HG02981 (cell line): Measurements from ENCODE around the gene ATG4B.
"Not testable (repeated sequence)": the region's sequence is repeated elsewhere in the genome, so short reads cannot be mapped to it uniquely, and the experiment has no call there.

Experiments used
- ATAC-seq: cut with Tn5 transposase; IDR thresholded peaks from one replicate; pipeline ENCODE4 v1.9.1; 2021; ENCODE audit warnings: mild to moderate bottlenecking, moderate library complexity; ENCODE audit not compliant: unreplicated experiment

Gene ATG4B

DNA sequence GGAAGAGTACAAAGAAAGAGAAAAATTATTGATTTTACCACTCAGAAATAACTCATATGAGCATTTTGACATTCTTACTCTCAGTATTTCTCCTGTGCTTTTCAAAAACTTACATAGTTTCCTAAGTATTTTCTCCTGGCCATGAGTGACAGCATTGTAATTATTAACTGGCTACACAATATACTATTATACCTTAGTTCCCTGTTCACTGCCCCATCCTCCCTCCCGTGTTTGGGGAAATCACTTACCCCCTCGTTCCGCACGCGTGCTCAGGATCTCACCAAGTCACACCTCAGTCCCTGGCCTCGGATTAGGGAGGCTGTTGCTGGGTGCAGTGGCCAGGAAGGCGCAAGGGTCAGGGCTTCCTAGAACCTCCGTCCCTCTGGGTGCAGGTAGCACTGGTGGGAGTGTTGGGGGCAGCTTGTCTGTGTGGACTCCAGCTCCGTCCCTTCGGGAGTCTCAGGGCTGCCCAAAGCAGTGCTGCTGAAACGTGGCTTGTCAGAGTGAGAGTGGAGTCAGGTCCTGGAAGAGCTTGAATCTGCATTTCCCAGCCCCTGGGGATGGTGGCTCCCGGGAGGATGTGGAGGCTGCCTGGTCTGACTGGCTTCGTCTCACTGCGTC lies 23.2 kb downstream of the ATG4B start:
- no peak for ATAC-seq

DNA sequence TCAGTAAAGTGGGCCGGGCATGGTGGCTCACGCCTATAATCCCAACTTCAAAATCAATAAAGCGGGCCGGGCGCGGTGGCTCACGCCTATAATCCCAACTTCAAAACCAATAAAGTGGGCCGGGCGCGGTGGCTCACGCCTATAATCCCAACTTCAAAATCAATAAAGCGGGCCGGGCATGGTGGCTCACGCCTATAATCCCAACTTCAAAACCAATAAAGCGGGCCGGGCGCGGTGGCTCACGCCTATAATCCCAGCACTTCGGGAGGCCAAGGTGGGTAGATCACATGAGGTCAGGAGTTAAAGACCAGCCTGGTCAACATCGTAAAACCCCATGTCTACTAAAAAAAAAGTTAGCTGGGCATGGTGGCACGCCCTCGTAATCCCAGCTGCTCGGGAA lies 25.2 kb downstream of the ATG4B start:
- not testable (repeated sequence) for ATAC-seq

DNA sequence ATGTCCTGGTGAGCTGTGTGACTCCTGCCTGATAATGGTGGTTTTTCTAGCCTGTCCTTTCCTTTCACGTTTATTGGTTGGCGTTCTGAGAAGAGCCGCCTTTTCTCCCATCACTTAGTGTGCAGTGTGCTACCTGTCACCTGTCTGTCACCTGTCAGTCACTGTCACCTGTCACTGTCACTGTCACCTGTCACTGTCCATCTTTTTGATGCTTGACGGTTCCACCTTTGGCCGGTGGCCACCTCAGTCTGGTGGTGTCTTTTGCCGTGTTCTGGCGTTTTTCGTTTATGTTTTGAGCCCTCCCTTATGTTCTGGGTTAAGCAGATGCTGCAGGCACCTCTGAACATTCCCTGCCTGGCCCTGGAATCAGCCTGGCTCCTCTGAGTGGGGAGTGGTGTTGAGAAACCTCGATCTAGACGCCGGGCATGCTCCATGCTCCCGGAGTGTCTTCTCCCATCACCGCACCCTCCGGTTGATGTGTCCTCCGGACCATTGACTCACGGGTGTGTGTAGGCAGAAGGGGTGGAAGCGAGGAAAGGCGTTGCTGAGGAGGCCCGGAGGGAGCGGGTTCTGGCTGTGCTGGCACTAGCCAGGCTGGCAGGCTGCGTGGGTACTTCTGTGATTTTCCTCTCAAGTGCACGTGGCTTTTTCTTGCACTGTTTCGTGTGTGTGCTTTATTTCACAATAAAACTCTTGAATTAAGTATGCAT lies 28.4 kb downstream of the ATG4B start:
- ATAC-seq: no peak

DNA sequence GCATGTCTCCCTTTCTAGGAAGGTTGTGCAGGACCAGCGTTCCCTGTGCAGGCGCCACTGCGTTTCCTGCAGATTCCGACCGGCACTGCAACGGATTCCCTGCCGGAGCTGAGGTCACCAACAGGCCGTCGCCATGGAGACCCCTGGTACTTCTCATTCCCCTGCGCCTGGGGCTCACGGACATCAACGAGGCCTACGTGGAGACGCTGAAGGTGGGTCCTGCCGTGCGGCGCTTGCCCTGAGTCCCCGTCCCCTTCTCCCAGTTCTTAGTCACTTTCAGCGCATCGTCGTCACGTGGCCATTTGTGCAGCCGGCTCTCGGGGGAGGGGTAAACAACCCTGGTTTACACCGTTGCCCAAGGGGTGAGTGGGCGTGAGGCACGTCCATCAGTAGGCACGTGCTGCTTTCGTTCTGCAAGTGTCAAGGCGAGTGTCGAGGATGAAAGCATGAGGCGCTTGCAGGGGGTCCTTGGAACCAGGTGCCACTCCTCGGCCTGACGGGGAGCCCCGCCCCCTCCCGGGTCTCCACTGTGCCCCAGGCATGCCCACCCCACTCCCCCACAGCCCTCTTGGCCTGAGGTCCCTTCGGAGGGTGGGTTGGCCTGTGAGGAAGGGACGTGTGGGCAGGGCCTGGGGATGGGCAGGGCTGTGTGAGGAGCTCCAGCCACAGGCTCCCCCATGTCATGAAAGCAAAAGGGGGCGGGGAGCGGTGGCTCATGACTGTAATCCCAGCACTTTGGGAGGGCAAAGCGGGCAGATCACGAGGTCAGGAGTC lies 29.3 kb downstream of the ATG4B start:
- no peak for ATAC-seq

DNA sequence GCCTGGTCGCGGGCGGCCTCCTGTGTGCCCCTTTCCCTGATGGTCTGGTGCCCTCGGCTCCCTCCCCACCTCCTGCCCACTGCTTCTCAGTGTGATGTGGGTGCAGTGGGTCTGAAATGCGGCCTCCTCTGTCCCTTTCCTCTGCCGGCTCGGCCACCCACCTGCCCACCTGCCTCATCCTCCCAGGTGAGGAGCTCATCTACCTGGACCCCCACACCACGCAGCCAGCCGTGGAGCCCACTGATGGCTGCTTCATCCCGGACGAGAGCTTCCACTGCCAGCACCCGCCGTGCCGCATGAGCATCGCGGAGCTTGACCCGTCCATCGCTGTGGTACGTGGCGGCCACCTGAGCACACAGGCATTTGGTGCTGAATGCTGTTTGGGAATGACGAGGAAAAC lies 30.9 kb downstream of the ATG4B start:
- ATAC-seq: no peak

DNA sequence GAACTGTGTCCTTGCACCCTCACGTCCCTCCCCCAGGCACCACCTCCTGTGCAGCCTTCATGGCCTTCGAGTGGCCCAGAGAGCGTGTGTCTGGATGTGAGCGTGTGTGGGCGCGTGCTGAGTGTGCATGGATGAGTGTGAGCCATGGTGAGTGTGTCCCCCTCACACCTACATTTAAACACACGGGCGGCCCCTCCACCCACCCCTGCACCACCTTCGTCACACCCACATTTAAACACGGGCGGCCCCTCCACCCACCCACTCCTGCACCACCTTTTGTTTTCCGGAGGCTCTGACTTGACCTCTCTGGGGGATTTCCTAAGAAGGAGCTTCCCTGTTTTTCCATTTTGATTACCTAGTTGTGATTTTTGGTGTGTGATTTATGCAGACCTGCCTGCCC lies 31.3 kb downstream of the ATG4B start:
- no peak for ATAC-seq

DNA sequence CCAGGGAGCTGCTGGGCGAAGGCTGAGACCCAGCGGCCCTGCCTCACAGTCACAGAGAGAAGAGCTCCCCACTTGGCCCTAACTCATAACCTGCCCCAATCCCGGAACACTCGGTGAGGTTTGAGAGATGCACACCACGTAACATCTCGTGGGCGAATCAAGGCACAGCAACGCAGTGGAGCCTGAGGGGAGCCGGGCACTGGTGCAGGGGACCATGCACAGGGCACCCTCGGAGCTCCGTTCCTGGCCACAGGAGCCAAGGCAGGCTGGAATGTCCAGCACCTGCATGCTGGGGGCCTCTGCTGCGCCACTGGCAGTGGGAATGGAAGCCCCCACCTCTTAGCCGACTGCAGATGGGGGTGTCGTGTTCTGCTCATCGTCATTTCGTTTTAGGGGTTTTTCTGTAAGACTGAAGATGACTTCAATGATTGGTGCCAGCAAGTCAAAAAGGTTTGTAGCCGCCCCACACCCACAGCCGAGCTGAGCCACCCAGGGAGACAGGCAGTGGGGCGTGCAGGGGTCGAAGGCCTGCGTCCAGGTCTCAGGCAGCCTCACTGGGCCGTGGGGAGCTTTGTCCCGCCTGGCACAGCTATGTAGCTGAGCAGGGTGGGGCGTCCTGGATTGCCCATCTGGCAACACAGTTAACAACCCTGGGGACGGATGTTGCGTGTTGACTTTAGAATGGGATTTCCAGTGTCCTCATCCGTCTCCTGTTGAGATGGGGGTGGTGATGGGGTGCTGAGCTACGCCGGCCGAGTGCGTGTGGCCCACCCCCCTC lies 33.0 kb downstream of the ATG4B start:
- ATAC-seq: no peak

DNA sequence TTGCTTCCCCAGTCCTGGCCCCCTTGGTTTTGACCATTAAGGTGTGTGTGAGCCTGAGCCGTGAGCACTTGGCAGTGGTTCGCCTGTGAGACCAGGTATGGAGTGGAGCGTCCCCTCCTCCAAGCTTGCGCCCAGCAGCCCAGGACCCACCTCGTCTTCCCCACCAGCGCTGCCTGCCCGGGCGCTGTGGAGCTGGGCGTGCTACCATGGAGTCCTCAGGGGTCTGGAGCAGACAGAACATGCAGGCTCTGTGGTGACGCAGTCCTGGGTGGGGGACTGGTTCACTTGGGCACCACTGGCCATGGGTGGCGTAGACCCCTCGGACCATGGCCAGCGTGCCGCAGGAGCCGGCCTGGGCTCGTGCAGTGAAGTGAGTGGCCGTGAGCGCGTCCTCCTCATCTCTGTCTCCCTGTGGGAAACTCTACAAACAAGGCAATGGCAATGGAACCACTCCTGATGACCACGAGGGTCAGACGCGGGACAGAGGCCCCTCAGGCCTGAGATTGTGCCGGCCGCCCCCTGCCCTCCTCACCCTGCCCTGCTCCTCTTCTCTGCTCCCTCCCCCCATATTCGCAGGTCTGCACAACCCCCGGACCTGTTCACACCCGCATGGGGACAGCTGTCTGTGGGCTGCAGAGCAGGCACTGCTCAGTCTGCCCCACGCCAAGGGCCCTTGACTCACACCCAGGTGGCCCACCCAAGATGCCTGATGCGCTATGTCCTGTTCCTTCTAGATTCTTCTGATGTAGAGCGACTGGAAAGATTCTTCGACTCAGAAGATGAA lies 34.2 kb downstream of the ATG4B start:
- ATAC-seq: no peak

DNA sequence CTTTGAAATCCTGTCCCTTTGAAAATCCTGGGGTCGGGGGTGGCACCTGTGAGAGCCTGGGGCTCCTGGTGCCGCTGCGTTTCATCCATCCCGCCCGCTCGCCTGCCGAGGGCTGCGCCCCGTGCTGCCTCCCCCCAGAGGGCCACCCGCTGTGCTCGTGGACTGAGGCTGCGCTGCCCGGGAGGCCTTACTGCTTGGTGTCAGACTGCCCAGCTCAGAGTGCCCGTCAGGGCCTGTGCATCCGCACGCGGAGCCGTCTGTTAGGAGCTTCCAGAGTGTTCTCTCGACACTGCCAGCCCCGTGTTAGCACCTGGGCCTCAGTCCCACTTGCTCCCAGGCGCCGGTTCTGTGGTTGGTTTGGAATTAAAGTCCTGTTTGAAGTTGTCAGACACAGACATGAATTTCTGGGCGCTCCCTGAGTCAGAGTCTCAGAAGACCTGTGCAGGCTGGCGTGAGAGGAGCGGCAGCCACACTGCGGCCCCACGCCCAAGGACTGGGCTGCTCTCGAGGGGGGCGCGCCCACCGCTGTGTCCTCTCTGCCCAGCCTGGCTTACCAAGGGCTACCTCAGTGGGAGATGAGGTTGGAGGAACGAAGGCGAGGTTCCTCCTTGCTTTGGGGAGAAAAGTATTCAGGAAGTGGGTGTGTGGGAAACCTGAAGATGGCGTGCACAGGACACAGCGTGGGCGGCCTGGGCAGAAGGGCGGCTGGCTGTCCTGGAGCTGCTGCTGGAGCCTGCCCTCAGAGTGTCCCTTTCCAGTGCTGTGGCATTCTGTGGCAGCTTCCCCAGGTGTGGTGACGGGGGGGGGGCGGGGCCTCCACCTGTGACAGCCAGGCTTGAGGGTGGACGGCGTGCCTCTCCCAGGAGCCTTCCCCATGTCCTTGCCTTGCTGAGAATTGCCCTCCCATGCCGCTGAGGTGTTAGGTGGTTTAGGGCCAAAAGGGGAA lies 35.0 kb downstream of the ATG4B start:
- no peak for ATAC-seq

DNA sequence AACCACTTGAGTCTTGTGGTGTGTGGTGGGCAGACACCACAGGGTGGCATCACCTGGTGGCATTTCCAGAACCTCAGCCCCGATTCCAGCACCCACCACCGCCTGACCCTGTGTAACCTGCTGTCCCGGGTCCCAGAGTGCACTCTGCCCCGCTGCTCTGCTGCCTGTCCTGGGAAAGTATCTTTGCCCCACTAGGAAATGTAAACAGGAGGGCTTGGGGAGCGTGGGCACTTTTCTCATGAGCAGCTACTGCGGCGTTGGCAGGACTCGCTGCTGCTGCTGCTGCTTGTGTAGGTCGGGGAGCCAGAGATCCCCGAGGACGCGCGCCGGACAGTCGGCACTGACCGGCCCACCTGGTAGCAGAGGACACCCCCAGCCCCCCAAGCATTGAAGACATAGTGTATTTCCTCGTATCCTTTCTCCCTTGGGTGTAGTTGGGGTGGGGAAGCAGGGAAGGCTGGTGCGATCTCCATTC lies 35.7 kb downstream of the ATG4B start:
- no peak for ATAC-seq

DNA sequence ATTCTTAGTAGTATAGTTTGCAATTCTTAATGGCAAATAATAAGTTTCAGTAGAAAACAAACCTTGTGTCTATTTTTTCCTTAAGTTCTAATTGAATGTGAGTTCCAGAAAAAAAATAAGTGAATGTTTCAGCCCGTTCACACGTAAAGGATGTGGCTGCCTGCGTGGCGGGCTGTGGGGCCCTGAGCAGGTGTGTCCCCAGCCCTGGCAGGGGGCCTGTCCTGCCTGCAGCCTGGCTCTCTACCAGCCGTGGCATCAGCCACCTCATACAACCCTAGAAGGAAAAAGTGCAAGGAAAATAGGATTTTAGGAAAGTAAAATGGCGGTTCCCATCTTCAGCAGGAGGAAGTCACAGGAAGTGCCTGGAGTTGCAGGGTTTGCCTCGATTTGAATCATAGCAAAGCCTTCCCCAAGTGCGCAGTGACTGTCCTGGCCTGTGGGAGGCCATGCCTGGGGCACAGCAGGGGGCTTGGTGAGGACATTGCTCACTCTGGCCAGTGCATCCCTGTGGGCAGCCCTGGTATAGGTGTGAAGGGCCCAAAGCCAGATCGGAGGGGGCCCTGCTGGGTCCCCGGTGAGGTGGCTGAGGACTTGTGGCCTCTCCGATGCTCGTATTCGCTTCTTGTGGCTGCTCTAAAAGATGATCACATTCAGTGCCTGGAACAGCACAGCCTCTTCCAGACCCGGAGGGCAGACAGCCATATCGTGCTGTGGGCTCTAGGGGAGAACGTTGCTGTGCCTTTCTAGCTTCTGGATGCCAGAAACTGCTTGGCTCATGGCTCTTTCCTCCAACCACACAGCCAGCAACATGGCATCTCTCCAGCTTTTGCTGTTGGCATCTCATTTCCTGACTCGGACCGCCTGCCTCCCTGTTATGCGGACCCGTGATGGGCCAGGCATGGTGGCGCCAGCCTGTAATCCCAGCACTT lies 36.6 kb downstream of the ATG4B start:
- ATAC-seq: no peak

DNA sequence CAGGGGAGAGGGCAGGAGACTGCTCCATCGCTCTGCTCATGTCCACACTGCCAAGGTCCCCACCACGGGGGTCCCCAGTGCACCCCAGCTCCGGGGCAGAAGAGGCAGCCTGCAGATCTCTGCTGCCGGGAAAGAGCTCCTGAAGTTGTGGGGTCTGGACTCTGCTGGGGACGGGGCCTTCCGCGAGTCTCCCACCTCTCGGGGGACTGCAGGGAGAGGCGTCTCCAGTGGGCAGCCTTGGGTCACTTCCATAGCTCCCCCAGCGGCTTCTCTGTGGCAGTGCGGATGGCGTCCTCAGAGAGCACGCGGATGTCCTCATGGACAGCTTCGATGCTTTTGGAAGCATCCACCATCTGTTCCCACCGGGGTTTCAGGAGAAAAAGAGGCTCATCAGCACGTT lies 38.4 kb downstream of the ATG4B start:
- ATAC-seq: no peak

DNA sequence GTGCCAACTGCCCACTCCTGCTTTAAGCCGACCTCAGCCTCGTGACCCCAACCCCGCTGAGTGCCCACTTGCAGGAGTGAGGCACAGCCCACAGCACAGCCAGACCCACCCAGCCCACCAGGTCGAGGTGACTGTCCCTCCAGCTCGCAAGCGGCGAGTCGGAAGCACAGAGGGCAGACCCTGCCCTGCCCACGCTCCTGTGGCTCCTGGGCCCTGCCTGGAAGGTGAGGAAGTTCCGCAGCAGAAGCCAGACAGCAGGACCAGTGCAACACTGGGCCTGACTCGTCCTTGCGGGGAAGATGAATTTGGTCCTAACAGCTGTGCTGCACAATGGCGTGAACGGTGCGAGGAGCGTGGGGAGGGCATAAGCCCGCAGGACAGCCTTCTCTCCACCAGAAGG lies 39.2 kb downstream of the ATG4B start:
- no peak for ATAC-seq

DNA sequence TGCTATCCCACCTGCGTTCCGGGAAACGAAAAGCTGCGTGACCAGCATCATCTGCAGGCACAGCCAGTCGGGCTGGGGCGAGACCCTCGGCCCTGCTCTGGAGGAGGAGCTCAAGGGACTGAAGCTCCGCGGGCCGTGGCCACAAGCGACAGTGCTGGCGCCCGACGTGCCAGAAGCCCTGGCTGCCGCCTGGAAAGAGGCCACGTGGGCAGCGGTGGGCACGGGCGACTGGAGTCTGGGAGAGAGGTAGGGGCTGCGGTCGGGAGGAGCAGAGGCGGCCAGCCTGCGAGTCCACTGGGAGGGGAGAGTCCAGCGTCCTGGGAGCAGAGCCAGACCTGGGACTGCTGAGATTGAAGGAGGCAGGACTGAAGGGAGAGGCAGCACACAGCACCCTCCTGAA lies 39.9 kb downstream of the ATG4B start:
- no peak for ATAC-seq

DNA sequence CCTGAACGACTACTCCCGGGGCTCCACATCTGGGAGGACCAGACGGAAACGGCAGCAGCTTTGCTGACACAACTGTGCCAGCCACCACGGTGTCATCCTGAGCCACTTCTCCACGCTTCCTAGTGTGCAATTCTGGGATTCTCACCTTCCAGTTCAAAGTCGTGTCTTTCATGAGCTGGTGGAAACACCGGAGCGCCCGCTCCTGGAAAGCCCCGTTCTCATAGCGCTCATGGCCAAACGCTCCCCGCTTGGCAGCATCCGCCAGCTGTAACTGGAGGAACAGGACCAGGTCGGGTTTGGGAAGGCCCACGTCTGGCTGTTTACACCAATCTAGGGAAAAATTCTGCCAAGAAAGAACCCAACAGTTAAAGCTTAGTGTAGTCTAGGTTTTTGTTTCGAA lies 40.8 kb downstream of the ATG4B start:
- ATAC-seq: no peak

DNA sequence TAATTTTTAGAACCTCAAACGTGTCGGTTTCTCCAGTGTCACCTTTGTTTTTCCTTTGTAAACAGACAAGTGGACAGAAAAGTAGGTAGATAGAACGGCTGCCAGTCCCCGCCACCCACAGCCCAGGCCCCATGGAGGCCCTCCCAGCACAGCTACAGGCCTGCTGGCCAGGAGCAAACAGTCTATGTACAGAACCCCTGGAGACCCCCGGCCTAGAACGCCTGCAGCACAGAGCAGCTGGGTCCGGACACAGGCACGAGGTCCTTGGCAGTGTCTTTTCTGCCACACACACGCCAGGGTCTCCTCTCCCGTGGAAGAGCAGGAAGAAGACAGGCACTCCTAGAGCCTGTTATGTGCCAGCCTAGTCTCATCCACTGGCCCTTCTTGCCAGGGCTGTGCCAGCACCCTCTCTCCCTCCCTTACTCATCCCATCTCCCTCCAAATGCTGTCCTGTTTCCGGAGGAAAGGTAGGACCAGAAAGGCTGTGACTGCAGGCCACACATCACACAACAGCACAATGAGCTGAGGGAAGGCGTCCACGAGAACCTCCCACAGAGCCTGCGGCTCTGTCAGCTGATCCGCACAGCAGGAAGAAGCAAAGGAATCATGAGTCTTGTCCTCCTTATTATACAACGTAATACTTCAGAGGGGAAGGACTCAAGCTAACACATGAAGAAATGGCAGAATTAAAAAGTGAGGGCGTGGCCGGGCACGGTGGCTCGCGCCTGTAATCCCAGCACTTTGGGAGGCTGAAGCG lies 41.5 kb downstream of the ATG4B start:
- ATAC-seq: no peak

DNA sequence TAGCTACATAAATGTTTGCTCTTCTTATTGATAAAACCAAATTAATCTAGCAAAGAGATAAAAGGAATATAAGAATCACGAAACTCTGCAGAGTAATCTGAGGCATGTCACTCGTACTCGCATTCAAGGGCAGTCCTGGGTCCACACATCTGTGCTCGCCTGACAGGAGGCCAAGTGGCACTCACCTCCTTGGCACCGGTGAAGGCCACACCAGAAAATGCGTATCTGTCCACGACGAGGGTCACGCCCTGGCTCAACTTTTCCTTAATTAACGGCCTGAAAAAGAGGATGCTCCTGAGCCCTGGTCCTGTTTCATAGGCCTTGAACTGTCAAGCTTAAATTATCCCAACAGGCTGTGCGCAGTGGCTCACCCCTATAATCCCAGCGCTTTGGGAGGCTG lies 42.6 kb downstream of the ATG4B start:
- no peak for ATAC-seq
